ENCODE results near the gene LRCOL1.

The LRCOL1 gene

GRCh38 chr12:132617822-132618682, 7.7 kb upstream of the LRCOL1 start:
- Histone ChIP-seq H3K9me3 (ENCODE audit: low read length) (0 out of 2 replicates have a peak, but pooled peaks cover 3% of the 10 kb centered on the region), H3K9me2 (ENCODE audit: low read depth, low read length) (no peaks in the 10 kb centered on the region), H4K20me1 (ENCODE audit: insufficient read depth, low read length) (no peaks in the 10 kb centered on the region), H2AFZ (ENCODE audit: low read length) (no peak overlapping the region), H3K4me1 (ENCODE audit: insufficient read depth, low read length, severe bottlenecking) (no peaks in the 10 kb centered on the region), H3K27me3 (ENCODE audit: insufficient read depth, low read length) (no peaks in the 10 kb centered on the region), H3K79me2 (ENCODE audit: insufficient read depth, low read length) (no peaks in the 10 kb centered on the region), H3F3A (ENCODE audit: insufficient read depth, low read length) (no peaks in the 10 kb centered on the region), H3K27ac (ENCODE audit: low read depth, low read length, poor library complexity, severe bottlenecking) (no peak overlapping the region), H3K36me3 (ENCODE audit: insufficient read depth, low read length) (no peaks in the 10 kb centered on the region), H3K4me3 (ENCODE audit: low read depth, low read length, poor library complexity, severe bottlenecking) (no peak overlapping the region), H3K4me2 (ENCODE audit: low read length) (no peak overlapping the region), H3K9ac (ENCODE audit: low read length) (no peak overlapping the region)
- no peak for TF ChIP-seq EZH2 (IDR thresholded peaks at IDR 0.05; ENCODE audit: borderline replicate concordance, low read length)
- no peak for TF ChIP-seq CTCF (IDR thresholded peaks at IDR 0.05; ENCODE audit: low read length)

- H3K27ac ChIP-seq (ENCODE audit: low read depth, low read length, poor library complexity, severe bottlenecking) = no peak overlapping the region
- H3K9ac ChIP-seq (ENCODE audit: low read length) = no peak overlapping the region
- TF ChIP-seq CTCF (IDR thresholded peaks at IDR 0.05; ENCODE audit: low read length) (no peak), EZH2 (IDR thresholded peaks at IDR 0.05; ENCODE audit: borderline replicate concordance, low read length) (no peak)
- no peak overlapping the region for H2AFZ ChIP-seq (ENCODE audit: low read length)
- H3K9me3 ChIP-seq (ENCODE audit: low read length) = 0 out of 2 replicates have a peak, but pooled peaks cover 3% of the 10 kb centered on the region
- no peaks in the 10 kb centered on the region for H3K27me3 ChIP-seq (ENCODE audit: insufficient read depth, low read length)
- H3K36me3 ChIP-seq (ENCODE audit: insufficient read depth, low read length) = no peaks in the 10 kb centered on the region
- H3F3A ChIP-seq (ENCODE audit: insufficient read depth, low read length) = no peaks in the 10 kb centered on the region
- no peak overlapping the region for H3K4me3 ChIP-seq (ENCODE audit: low read depth, low read length, poor library complexity, severe bottlenecking)
- no peaks in the 10 kb centered on the region for H3K79me2 ChIP-seq (ENCODE audit: insufficient read depth, low read length)
- no peaks in the 10 kb centered on the region for H3K9me2 ChIP-seq (ENCODE audit: low read depth, low read length)
- no peaks in the 10 kb centered on the region for H3K4me1 ChIP-seq (ENCODE audit: insufficient read depth, low read length, severe bottlenecking)
- H4K20me1 ChIP-seq (ENCODE audit: insufficient read depth, low read length) = no peaks in the 10 kb centered on the region
- no peak overlapping the region for H3K4me2 ChIP-seq (ENCODE audit: low read length)
Measured at GRCh38 chr12:132617135-132617701, 6.8 kb upstream of the LRCOL1 start.

DNA sequence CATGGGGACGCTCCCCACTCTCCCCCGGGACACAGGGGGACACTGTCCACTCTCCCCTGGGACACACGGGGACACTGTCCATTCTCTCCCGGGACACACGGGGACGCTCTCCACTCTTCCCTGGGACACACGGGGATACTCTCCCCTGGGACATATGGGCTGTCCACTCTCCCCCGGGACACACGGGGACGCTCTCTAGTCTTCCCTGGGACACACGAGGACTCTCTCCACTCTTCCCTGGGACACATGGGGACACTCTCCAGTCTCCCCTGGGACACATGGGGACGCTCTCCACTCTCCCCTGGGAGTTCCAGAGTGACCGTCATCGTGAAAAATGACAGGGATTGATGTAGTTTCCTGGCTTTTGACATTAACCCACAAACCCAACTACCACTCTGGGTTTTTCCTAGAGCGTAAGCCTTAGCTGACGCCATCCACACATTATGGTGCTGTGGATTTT, 5.2 kb upstream of the LRCOL1 start:
- no peak overlapping the region for H3K4me3 ChIP-seq (ENCODE audit: low read depth, low read length, poor library complexity, severe bottlenecking)
- H3F3A ChIP-seq (ENCODE audit: insufficient read depth, low read length) = no peaks in the 10 kb centered on the region
- H2AFZ ChIP-seq (ENCODE audit: low read length) = no peak overlapping the region
- H3K9me3 ChIP-seq (ENCODE audit: low read length) = 0 out of 2 replicates have a peak, but pooled peaks cover 6% of the 10 kb centered on the region
- no peaks in the 10 kb centered on the region for H4K20me1 ChIP-seq (ENCODE audit: insufficient read depth, low read length)
- H3K4me1 ChIP-seq (ENCODE audit: insufficient read depth, low read length, severe bottlenecking) = no peaks in the 10 kb centered on the region
- H3K9me2 ChIP-seq (ENCODE audit: low read depth, low read length) = no peaks in the 10 kb centered on the region
- no peak for TF ChIP-seq CTCF (IDR thresholded peaks at IDR 0.05; ENCODE audit: low read length)
- no peak for TF ChIP-seq EZH2 (IDR thresholded peaks at IDR 0.05; ENCODE audit: borderline replicate concordance, low read length)
- H3K79me2 ChIP-seq (ENCODE audit: insufficient read depth, low read length) = no peaks in the 10 kb centered on the region
- H3K27ac ChIP-seq (ENCODE audit: low read depth, low read length, poor library complexity, severe bottlenecking) = no peak overlapping the region
- peaks cover 11% of the 10 kb centered on the region; the same call in 1 of the 2 replicates for H3K27me3 ChIP-seq (ENCODE audit: insufficient read depth, low read length)
- no peak overlapping the region for H3K4me2 ChIP-seq (ENCODE audit: low read length)
- H3K9ac ChIP-seq (ENCODE audit: low read length) = no peak overlapping the region
- no peaks in the 10 kb centered on the region; the same call in 1 of the 2 replicates for H3K36me3 ChIP-seq (ENCODE audit: insufficient read depth, low read length)
